AG04449 (cell line): ENCODE data around the gene ARMC5.

Experiments used
- CTCF ChIA-PET: fragments of 350-600 bp; formaldehyde crosslinking; extraction: SDS; loops from one replicate; lab custom pipeline; 2021; ENCODE audit warnings: antibody characterized with exemption; lab: Yijun Ruan, JAX
- POLR2A ChIA-PET: fragments of 400-600, 350-600 bp; formaldehyde crosslinking; extraction: SDS; loops from one replicate; lab custom pipeline; 2020; ENCODE audit warnings: antibody characterized with exemption, inconsistent platforms; lab: Yijun Ruan, JAX
- DNase-seq: peaks from one replicate; pipeline ENCODE4 v3.0.0-alpha.2; 2010; ENCODE audit warnings: low read depth, low spot score
- H3K4me3 ChIP-seq: 2 replicates; pipeline ENCODE4 v1.5.1; 2011; ENCODE audit warnings: low read depth, mild to moderate bottlenecking, control low read depth, low read length
- CTCF ChIP-seq: IDR thresholded peaks from one replicate; pipeline ENCODE4 v1.5.1; 2011; ENCODE audit warnings: mild to moderate bottlenecking, moderate library complexity, low read length, control low read depth, inconsistent platforms; ENCODE audit not compliant: insufficient read depth; ENCODE audit errors: missing control alignments

The ARMC5 gene

GRCh38 chr16:31464781-31465260 lies 5.5 kb downstream of the ARMC5 start:
- DNase-seq: no peak
- CTCF ChIA-PET: no interaction called here
- H3K4me3 ChIP-seq: no peak overlapping the region
- TF ChIP-seq CTCF: no peak
- POLR2A ChIA-PET: no interaction called here

- DNase-seq: no peak
- no peak for TF ChIP-seq CTCF
- ChIA-PET CTCF (no interaction called here), POLR2A (no interaction called here)
- H3K4me3 ChIP-seq: no peak overlapping the region
These were observed 6.6 kb downstream of the ARMC5 start for GRCh38 chr16:31465788-31466370.

- POLR2A ChIA-PET: no interaction called here
- H3K4me3 ChIP-seq: no peak overlapping the region
- DNase-seq: no peak
- CTCF ChIA-PET: no interaction called here
- no peak for TF ChIP-seq CTCF
These were observed 7.1 kb downstream of the ARMC5 start for GRCh38 chr16:31466381-31466841.

GRCh38 chr16:31467151-31467773 lies 8.0 kb downstream of the ARMC5 start:
- no peak for TF ChIP-seq CTCF
- no peak for DNase-seq

GRCh38 chr16:31467858-31468257 lies 8.6 kb downstream of the ARMC5 start:
- DNase-seq: no peak
- POLR2A ChIA-PET: no interaction called here
- CTCF ChIA-PET: interaction anchor here (5.7 kb wide), 1 partner anchor 8 kb away, joined by 86 read pairs; the partner anchor contains the start of gene ARMC5
- TF ChIP-seq CTCF: no peak
- no peak overlapping the region for H3K4me3 ChIP-seq

More at GRCh38 chr16:31467151-31467773, 8.0 kb downstream of the ARMC5 start:
- H3K4me3 ChIP-seq: no peak overlapping the region
- ChIA-PET POLR2A (no interaction called here), CTCF (no interaction called here)

- CTCF ChIA-PET: interaction anchor here (1.3 to 5.7 kb wide), 2 partner anchors 8 to 11 kb away, joined by 3 to 86 read pairs; partner anchors contain the start of gene ARMC5
- POLR2A ChIA-PET: interaction anchor here (1.9 kb wide), 1 partner anchor 10 kb away, joined by 12 read pairs; no protein-coding TSS in a partner anchor
- TF ChIP-seq CTCF: no peak
- peak overlapping the region; percentile 20; the same call in 1 of the 2 replicates for H3K4me3 ChIP-seq
- DNase-seq: no peak
These were observed 11.3 kb downstream of the ARMC5 start for GRCh38 chr16:31470615-31471014.
